ENCODE measurements around the gene HIVEP3.

The HIVEP3 gene

DNA sequence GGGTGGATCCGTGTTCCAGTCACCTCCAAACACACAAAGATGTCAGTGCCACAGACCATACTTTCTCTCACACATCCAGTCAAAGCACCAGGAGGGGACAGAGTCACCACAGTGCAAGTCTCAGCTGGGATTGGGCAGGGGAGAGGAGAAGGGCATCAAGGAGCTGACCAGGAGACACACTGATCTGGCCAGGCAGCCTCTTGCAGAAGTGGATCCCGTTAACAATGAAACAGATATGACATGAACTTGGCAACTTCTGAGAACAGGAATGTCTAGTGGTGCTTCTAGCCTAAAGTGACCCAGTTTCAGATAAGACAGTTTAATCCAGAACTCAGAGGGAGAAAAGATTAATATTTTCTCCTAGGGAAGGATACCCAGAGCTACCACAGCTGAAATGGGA is 71.0 kb downstream of the HIVEP3 start:
- DNase-seq (ENCODE audit: low read depth), result no peak

DNA sequence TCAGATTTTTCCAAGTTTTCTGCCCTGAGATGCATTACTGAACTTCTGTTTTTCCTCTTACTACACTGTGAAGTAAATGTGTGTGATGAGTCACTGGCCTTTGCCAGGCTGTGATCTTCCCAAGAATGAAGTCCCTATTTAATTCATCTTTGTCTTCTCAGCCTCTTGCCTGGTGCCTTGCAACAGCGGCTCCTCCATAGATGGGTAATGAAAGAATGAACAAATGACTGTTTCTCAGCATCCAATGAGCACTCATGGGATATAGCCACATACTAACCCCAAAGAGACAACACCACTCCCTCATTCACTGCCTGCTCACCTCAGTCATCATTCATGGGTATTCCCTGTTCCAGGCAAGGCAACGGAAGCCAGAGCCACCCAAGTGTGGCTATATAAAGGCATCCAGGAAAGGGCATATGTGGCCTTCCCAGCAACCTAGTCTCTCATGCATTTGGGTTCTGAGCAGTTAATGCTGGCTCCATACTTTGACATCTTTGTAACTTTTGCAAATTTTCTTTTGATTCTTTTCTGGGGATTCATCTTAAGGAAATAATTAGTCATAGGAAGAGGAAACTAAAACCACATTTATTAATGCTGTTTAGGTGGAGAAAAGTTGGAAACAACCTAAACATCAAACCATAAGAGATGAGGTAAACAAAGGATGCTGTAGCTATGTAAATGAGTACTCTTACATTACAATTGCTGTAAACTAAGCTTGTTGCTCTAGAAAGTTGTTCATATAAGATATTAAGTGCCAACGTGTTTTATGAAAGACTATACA is 71.9 kb downstream of the HIVEP3 start:
- no peak for DNase-seq (ENCODE audit: low read depth)

DNA sequence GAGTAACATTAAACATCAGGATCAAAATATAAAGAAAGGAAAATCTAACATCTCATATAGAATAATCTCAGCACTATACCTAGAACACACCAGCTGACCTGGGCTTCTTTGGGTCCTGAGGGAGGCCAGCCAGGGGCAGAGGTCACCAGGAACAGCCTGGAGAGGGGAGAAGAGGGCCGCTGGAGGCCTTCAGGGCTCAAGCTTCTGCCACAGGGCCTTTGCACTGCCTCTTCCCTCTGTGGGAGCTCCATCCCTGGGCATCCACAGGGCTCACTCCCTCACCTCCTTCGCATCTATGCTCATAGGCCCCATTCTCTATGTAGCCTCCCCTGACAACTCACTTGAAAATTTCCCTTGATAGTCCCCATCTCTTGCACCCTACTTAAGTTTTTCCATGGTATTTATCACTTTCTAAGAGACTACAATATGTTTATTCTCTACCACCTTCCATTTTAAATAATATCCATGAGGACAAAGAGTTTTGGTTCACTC is 73.9 kb downstream of the HIVEP3 start:
- no peak for DNase-seq (ENCODE audit: low read depth)

DNA sequence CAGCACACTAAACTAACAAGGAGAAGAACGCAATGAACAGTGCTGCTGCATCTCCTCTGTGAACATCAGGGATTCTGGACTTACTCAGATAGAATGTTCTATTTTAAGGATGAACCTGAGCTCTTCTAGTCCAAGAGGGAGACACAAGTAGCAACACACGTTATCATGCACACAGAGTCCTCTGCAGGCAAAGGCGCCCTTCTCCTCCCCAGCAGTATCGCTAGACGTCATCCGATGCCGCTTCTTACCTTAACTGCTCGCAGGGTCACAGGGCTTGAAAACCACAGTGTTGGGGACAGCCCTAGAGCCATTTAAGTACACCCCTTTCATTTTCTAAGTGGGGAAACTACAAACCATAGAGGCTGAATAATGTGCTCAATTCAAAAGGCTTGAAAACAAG is 74.5 kb downstream of the HIVEP3 start:
- no peak for DNase-seq (ENCODE audit: low read depth)

DNA sequence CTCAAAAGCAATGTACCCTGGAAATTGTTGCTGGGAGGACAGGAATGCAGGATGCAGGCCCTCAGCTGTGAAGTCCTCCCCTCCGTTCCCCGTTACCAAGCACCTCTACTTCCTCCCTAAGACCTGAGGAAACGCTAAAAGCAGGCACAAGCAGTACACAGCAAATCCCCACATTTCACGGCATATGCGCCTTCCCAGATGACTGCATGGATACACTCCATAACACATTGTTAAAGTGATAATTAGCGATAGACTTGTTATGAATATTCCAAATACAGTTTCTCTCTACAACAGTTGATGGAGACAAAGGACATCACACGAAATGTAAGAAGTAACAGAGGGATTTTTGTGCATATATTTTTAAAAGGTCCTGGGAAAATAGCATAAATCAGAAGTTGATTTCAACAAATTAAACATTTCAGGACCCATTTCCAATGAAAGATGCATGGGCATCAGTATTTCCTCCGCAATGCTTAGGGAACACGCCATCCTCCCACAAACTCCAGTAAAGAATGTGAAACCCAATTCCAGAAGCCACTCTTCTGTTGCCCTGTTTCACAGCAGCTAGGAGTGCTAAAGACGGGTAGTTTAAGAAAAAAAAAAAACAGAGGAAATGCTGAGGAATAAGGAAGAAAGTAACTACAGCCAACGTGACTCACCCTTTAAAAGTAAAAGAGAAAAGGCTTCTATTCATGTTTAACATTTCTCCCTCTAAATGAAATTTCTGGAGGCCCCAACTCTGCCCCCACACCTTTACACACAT is 75.5 kb downstream of the HIVEP3 start:
- no peak for DNase-seq (ENCODE audit: low read depth)

DNA sequence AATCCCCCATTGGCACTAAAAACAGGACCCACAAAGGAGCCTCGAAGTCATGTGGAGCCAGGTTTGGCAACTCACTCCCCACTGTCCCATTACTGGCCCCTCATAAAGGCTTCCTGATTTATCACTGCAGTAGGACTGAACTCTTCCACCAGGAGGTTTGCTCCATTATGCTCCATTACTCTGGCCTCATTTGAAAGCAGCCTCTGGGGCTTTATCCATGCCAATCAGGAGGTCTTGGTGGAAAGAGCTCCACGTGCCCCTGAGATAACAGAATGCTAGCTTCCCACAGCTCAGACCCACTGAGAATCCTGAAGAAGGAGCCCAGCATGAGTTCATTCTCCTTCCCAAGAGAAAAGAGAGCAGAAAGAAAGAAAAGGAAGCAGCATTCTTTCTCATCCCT is 76.4 kb downstream of the HIVEP3 start:
- DNase-seq (ENCODE audit: low read depth), result no peak

DNA sequence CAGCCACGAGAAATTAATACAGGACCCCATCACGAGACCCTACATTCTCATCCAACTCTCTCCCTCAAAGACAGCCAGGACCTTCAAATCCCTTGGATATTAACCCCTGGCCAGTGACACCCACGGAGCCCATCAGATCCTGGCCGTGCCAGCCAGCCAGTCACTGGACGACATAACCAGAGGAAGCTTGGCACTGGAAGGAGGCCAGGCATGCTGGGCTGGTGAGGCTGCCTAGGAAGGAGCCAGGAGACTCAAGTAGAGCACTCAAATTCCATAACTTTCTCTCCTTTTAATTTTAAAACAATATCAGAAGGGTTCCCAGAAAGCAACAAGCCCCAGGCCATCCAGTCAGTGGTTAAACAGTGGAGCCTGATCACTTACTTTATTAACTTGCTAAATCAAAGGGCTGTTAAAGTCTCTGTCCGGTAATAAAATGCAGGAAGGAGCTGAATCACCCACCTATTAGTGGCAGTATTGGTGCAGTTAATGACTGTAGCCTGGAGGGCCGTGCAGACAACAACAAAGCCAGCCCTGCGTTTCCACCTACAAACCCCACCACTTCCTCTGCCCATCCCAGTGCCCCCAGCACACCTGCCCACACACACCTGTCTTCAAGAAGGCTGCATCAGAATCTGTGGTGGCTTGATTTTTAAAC is 78.0 kb downstream of the HIVEP3 start:
- DNase-seq (ENCODE audit: low read depth), result no peak

DNA sequence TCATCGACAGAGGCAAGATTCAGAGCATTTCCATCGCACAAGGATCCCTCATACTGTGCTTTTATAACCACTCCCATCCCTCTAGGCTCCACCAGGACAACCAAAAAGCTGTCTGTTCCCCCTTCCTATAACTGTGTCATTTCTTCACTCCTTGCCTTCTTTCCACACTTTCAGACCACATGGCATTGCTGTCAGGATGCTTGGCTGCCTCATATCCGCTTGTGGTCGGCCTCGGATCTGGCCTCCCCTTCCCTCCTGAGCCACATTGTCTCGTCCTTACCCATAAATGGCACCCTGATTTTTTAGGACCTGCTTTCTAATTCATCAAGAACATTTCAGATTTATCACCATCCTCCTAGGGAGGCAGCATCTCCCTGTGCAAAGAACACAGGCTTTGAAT is 80.5 kb downstream of the HIVEP3 start:
- no peak for DNase-seq (ENCODE audit: low read depth)

DNA sequence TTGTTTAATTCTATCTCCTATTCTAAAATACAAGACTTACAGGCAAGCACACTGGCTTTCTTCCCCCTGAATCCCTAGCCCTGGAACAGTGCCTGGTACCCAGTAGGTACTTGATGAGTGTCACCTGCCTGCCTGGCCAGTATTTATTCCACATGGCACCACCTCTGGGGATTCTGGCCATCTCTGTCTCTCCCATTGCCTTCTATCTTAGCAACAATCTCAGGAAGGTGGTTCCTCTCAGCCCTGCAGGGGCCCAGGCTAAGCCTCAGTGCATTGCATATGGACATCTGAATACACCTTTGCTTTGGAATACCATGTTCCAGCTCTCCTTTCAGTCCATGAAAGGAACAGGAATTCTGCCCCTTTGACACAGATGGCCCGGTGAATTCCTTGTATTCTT is 81.0 kb downstream of the HIVEP3 start:
- DNase-seq (ENCODE audit: low read depth), result no peak

DNA sequence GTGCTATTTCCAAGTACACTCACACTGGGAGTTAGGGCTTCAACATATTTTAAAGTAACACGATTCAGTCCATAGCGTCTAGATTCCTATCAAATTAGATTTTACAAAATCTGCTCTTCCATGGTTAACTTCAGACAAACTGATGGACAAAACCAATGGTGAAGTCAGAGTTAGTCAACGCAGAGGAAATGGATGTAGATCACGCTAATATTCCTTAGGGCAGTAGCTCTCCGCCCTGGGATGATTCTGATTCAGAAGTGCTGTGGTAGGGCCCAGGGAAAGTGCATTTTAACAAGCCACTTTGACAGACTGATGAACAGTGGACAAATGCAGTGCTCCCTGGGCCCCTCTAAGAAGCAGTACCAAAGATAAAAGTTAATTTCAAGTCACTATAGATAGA is 83.2 kb downstream of the HIVEP3 start:
- no peak for DNase-seq (ENCODE audit: low read depth)

DNA sequence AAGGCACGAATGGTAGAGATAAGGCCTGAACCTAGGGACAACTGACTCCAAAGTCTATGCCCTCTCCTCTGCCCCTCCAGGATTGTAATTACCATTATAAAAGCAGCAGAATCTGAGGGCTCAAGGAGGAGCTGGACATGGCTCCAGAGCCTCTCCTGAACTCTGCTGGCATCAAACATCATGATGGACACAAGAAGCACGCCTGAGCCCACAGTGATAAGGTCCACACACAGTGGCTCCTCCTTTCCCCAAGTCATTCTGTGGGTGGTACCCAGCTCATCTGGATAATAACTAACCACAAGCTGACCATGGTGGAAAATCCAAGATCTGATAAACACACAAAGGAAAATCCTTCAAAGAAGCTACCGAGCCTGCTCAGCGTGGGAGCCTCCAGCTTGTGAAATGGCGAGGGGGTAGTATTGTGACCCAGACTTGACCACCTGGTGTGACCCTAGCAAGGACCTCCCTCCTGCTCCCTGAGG is 85.2 kb downstream of the HIVEP3 start:
- no peak for DNase-seq (ENCODE audit: low read depth)

DNA sequence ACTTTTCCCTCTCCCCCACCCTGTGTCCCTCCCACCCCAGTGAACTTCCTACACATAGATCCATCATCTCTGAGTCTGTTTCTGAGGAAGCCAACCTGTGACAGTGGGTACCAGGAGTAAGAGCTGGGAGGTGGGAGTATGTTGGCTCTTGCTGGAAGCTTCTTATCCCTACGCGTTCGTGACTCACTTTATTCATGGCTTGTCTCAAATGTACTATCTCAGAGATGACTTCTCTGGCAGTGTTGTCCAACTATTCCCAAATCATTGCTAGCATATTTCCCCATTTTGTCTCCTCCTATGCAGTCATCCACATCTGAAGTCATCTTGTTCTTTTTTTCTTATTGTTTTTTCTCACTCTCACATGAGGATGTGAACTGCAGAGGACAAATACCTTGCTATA is 88.0 kb downstream of the HIVEP3 start:
- DNase-seq (ENCODE audit: low read depth), result no peak

DNA sequence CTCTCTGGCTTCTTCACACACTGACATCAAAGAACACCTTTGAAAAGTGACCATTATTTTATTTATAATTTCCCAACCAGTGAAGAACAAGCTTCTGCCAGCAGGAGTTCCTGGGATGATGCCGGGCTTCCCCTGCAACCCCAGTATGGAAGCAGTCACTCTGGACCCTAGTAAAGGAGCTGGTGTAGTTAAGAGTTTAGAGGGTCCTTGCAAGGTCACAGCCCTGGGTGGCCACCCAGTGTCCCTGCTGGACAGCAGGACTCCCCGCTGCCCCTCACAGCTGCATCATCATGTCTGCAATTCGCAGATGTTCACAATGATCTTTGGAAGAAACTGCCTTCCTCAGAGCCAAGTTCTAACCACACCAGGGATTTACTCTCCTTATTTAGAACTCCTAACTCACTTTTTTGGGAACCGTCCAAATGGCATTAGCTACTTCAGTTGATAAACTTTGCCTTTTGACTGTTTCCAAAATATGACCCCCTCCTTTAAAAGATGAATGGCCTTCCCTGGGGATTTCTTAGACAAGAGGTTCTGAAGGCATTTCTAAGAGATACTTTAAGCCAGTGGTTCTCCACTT is 90.6 kb downstream of the HIVEP3 start:
- DNase-seq (ENCODE audit: low read depth), result no peak

DNA sequence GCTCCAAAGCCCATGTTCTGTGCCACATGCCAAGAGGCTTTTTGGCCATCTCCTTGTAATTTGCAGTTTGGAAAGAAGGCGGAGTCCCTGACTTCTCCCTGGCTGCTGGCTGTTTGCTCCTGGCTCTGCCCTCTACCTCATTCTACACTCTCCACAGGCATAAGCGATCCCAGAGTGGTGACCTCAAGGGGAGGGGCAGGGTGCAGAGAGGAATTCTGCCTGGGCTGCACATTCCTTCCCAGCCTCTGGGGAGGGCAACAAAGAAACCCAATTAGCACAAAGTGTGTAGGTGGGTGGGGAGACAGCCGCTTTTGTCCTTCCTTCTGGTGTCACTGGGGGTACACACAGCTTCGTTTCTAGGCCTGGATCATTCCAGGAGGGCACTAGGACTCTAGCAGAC is 95.3 kb downstream of the HIVEP3 start:
- no peak for DNase-seq (ENCODE audit: low read depth)

DNA sequence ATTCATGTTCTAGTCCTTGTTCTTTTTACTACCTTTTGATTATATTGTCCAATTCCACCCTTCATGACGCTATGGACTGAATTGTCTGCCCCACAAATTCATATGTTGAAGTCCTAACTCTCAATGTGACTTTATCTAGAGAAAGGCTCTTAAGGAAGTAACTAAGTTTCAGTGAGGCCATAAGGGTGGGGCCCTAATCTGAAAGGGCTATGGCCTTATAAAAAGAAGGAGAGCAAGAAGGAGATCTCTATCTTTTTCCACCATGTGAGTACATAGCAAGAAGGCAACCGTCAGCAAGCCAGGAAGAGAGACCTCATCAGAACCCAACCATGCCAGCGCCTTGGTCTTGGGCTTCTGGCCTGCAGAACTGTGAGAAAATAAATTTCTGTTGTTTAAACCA is 95.9 kb downstream of the HIVEP3 start:
- DNase-seq (ENCODE audit: low read depth), result no peak

DNA sequence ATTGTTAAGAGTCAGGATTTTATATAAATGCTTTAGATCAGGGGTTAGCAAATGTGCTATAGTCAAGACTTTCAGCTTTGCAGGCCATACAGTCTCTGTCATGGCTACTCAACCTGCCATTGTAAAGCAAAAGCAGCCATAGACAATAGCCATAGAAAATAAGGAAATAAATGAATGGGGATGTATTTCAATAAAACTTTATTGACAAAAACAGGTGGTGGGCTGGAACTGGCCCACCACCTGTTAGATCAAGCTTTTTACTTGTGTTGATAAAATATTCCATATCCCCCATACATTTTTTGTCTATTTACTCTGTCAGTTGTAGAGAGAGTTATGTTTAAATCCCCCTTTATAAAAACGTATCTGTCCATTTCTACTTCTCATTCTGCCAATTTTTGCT is 98.9 kb downstream of the HIVEP3 start:
- DNase-seq (ENCODE audit: low read depth), result no peak

DNA sequence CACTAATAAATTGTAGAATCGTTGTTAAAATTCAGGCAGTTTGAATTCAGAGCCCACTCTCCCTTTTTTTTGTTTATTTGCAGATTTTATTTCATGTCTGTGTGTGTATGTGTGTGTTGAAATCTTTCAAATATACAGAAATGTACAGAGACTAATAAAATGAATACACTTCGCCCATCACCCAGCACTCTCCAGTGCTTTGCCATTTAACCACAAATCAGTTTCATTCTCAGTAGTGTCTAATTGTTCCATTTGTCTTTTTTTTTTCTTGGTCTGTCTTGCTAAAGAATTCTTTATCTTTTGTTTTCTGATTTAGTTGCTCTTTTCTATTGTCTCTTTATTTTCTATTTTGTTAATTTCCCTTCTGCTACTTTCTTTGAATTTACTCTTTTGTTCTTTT is 99.7 kb downstream of the HIVEP3 start:
- DNase-seq (ENCODE audit: low read depth), result no peak

DNA sequence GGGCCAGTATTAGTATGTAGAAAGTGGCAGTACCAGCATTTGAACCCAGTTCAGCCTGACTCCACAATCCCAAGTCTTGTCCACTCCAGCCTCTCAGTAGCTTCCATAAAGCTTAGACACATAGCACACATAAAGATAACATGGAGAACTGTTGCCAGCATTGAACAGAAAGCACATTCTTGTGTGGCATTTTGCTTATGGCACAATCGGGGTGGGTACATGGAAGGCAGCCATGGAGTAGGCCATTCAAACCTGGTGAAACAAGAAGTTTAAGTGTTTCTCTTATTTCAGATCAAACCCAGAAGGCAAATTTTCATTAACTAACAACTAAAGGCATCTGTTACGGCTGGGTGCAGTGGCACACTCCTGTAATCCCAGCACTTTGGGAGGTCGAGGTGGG is 102.7 kb downstream of the HIVEP3 start:
- no peak for DNase-seq (ENCODE audit: low read depth)

DNA sequence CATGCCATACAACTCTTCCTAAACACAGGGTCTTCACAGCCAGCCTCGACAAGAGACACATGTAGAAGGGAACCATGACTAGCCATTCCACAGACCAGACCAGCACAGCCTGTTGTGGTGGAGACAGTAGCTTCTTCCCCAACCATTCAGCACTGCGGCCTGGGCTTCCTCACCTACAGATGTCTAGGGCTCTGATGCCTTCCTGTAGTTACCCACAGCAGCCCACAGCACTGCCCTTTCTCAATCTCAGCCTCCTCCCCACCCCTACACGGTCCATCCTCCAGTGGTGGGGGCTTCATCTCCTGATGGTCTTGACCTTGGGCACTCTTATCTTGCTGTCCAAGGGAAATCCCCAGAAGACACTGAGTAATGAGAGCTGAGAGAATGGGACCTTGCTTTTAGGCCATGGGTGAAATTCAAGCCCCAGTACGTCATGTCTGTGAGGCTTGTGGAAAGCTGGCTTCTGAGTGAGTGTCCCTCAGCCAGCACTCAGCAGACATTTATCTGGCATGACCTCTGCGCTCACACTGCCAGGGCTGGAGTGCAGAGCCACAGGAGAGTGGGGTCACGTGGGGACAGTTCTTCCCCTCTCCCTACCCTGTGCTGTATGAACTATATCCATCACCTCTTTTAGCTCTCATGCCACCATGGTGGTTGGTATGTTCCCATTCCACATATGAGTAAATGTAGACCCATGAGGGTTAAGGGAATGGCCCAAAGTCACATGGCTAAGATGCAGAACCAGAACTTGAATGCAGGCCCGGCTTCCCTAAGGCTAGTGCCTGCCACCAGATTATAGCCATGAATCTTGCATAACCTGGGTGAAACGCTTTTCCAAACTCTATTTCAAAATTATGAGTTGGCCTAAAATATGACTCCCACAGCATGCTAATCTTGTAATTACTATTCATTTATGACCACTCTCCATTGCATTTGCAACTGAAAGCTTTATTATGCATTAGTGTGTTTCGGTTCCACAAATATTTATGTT is 104.7 kb downstream of the HIVEP3 start:
- no peak for DNase-seq (ENCODE audit: low read depth)

DNA sequence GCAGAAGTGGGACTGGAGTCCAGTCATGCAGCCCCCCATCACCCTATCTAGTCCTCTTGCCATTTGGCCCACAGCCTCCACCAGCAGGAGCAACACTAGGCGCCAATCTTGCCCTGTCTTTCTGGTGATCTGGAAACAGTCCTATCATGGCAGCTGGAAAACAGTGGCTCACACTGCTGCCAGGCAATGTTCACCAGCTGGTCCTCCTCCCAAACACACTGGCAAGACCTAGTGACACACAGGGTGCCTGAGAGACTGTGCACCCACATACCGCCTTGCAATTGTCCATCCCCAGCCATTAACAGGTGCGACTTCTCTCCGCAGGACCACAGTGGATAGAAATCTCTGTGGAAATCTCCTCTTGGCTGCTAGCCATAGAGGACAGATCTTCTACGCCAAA is 105.5 kb downstream of the HIVEP3 start:
- no peak for DNase-seq (ENCODE audit: low read depth)

DNA sequence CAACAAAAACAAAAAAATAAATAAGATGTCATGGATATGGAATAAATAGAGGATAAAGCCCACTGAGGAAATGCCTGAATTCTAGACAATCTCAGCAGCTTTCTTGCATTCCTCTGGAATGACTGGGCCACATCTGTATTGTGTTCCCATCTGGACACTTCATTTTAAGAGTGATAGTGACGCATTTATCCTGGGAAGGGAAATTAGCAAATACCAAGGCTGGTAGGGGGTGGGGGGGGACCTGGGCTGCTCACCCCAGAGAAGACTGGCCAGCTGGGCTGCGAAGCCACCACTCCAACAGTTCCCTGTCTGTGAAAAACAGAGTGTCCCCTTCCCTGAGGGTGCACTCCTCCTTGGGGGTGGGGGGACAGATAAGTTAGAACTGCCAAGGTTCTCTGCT is 106.3 kb downstream of the HIVEP3 start:
- no peak for DNase-seq (ENCODE audit: low read depth)
